ENCODE measurements around the gene CALCR.

GRCh38 chr7:93435791-93436190 is 138.7 kb downstream of the CALCR start:
- no peak for TF ChIP-seq CTCF (IDR thresholded peaks at IDR 0.05; ENCODE audit: insufficient read depth, low read length)
- no peak for TF ChIP-seq REST (IDR thresholded peaks at IDR 0.05; ENCODE audit: insufficient replicate concordance, low read depth)
- no peak for TF ChIP-seq GABPA (IDR thresholded peaks at IDR 0.05; ENCODE audit: low read depth)
- TF ChIP-seq SPI1 (IDR thresholded peaks at IDR 0.05; ENCODE audit: borderline replicate concordance, low read depth), result no peak
- TF ChIP-seq POLR2AphosphoS5 (IDR thresholded peaks at IDR 0.05; ENCODE audit: low read depth), result no peak

Data from HL-60 (cell line).